NCI-H524 treated with DMSO at 0.1 percent for 48 hours (cell line): ENCODE data around the gene CFAP97.
"Not testable (repeated sequence)": the region's sequence is repeated elsewhere in the genome, so short reads cannot be mapped to it uniquely, and the experiment has no call there.

Experiments
- DNase-seq: peaks from one replicate; lab custom pipeline; 2025; lab: John Stamatoyannopoulos, UW

The CFAP97 gene

GRCh38 chr4:185203486-185204237 is at the start of gene CFAP97:
CFAP97 (minus strand) TSS chr4:185204000; CDS start chr4:185191196, 12,804 bp downstream.
- DNase-seq, result no peak

GRCh38 chr4:185249105-185249504 is 45.3 kb upstream of the CFAP97 start:
- no peak for DNase-seq

- no peak for DNase-seq
Measured at GRCh38 chr4:185248393-185249039, 44.7 kb upstream of the CFAP97 start.

- DNase-seq, result no peak
Measured at GRCh38 chr4:185247151-185247550, 43.4 kb upstream of the CFAP97 start.

- no peak for DNase-seq
Measured at GRCh38 chr4:185246453-185246852, 42.7 kb upstream of the CFAP97 start.

GRCh38 chr4:185244763-185245162 is 41.0 kb upstream of the CFAP97 start:
- DNase-seq, result no peak

GRCh38 chr4:185243879-185244278 is 40.1 kb upstream of the CFAP97 start:
- no peak for DNase-seq

- no peak for DNase-seq
Measured at GRCh38 chr4:185242749-185243533, 39.1 kb upstream of the CFAP97 start.

GRCh38 chr4:185240486-185240885 is 36.7 kb upstream of the CFAP97 start:
- not testable (repeated sequence) for DNase-seq

- no peak for DNase-seq
Measured at GRCh38 chr4:185238750-185239149, 35.0 kb upstream of the CFAP97 start.

GRCh38 chr4:185238215-185238681 is 34.4 kb upstream of the CFAP97 start:
- DNase-seq, result no peak

- DNase-seq, result no peak
Measured at GRCh38 chr4:185237175-185237574, 33.4 kb upstream of the CFAP97 start.

- DNase-seq, result no peak
Measured at GRCh38 chr4:185235843-185236503, 32.2 kb upstream of the CFAP97 start.

GRCh38 chr4:185235119-185235842 is 31.5 kb upstream of the CFAP97 start:
- no peak for DNase-seq

GRCh38 chr4:185232370-185232769 is 28.6 kb upstream of the CFAP97 start:
- DNase-seq, result no peak

- DNase-seq, result no peak
Measured at GRCh38 chr4:185229021-185229818, 25.4 kb upstream of the CFAP97 start.

- DNase-seq, result no peak
Measured at GRCh38 chr4:185227713-185228278, 24.0 kb upstream of the CFAP97 start.

- no peak for DNase-seq
Measured at GRCh38 chr4:185227131-185227551, 23.3 kb upstream of the CFAP97 start.

GRCh38 chr4:185225940-185226339 is 22.1 kb upstream of the CFAP97 start:
- no peak for DNase-seq

GRCh38 chr4:185224597-185224996 is 20.8 kb upstream of the CFAP97 start:
- no peak for DNase-seq
